Endothelial cell of umbilical vein (primary cell): Measurements from ENCODE around the gene PDCD2L. TPM values are rescaled to one million over a fixed set of nuclear protein-coding genes. Genes with fewer than 3 reads are reported as not detected.

Experiments used
- BruUV-seq: library from RNA; stranded (reverse); fragments of 400-500 nt; replicated peaks from 2 replicates; lab custom pipeline; 2021; lab: Mats Ljungman, UMichigan
- CTCF ChIA-PET: fragments of 300-600, 350-600 bp; sonication (Branson Sonifier 250); formaldehyde crosslinking; loops from one replicate; lab custom pipeline; 2021; ENCODE audit warnings: antibody characterized with exemption, inconsistent platforms; lab: Charles Lee
- POLR2A ChIA-PET: fragments of 300-600, 350-600 bp; sonication (Branson Sonifier 250); formaldehyde crosslinking; loops from one replicate; lab custom pipeline; 2021; ENCODE audit warnings: antibody characterized with exemption, inconsistent platforms; lab: Charles Lee
- DNase-seq: peaks from one replicate; pipeline ENCODE4 v3.0.0-alpha.2; 2011; ENCODE audit warnings: low read depth, low spot score
- FAIRE-seq: peaks from 2 replicates; lab custom pipeline; 2011; peaks lifted over from hg19 to GRCh38; lab: Jason Lieb, UNC
- H2AFZ ChIP-seq: 2 replicates; pipeline ENCODE4 v1.6.0; 2012; ENCODE audit warnings: low read depth, low read length, control low read depth, inconsistent platforms
- H3K27ac ChIP-seq: 2 replicates; pipeline ENCODE4 v1.5.1; 2011; ENCODE audit warnings: low read depth, mild to moderate bottlenecking, control low read depth, low read length, moderate library complexity; ENCODE audit not compliant: insufficient read depth
- H3K27me3 ChIP-seq, 2 experiments: 2 replicates each; pipeline versions ENCODE4 v1.6.0 to v1.6.1; 2011; ENCODE audit warnings: low read length in 2 of 2, mixed read lengths in 1 of 2; ENCODE audit not compliant: control insufficient read depth in 2 of 2, insufficient read depth in 2 of 2
- H3K36me3 ChIP-seq, 2 experiments: 2 replicates in 1 of 2; 3 replicates in 1 of 2; pipeline ENCODE4 v1.5.1; 2011; ENCODE audit warnings: low read length in 2 of 2, mild to moderate bottlenecking in 1 of 2, moderate library complexity in 1 of 2; ENCODE audit not compliant: control insufficient read depth in 2 of 2, insufficient read depth in 2 of 2; ENCODE audit errors: extremely low read depth in 1 of 2
- H3K4me1 ChIP-seq: 3 replicates; pipeline ENCODE4 v1.5.1; 2011; ENCODE audit warnings: mild to moderate bottlenecking, low read length; ENCODE audit not compliant: control insufficient read depth, insufficient read depth; ENCODE audit errors: extremely low read depth
- H3K4me2 ChIP-seq: 2 replicates; pipeline ENCODE4 v1.6.1; 2011; ENCODE audit warnings: low read length, control low read depth, mixed read lengths; ENCODE audit not compliant: insufficient read depth
- H3K4me3 ChIP-seq, 3 experiments: fragments of 200-600 bp in 1 of 3; sonication (generic), shearing (Covaris generic) in 1 of 3; replicated peaks in 1 of 3; 2 replicates each; pipeline ENCODE4 v1.5.1; 2011 to 2016; ENCODE audit warnings: control low read depth in 3 of 3, low read length in 3 of 3, mild to moderate bottlenecking in 2 of 3, inconsistent platforms in 1 of 3, low read depth in 1 of 3, moderate library complexity in 1 of 3; ENCODE audit not compliant: insufficient read depth in 1 of 3
- H3K79me2 ChIP-seq: 2 replicates; pipeline ENCODE4 v1.6.0; 2012; ENCODE audit warnings: low read length, inconsistent platforms; ENCODE audit not compliant: control insufficient read depth, insufficient read depth
- H3K9ac ChIP-seq: replicated peaks from 2 replicates; pipeline ENCODE3; 2011; ENCODE audit warnings: low read length, control low read depth; ENCODE audit not compliant: insufficient read depth; ENCODE audit errors: extremely low read depth
- H3K9me1 ChIP-seq: replicated peaks from 3 replicates; pipeline ENCODE4 v1.6.0; 2011; ENCODE audit warnings: mild to moderate bottlenecking, low read length; ENCODE audit not compliant: control insufficient read depth, insufficient read depth; ENCODE audit errors: extremely low read depth
- H3K9me3 ChIP-seq: replicated peaks from 2 replicates; pipeline ENCODE4 v1.5.1; 2012; ENCODE audit warnings: low read length, inconsistent platforms; ENCODE audit not compliant: control insufficient read depth, insufficient read depth
- H4K20me1 ChIP-seq: replicated peaks from 2 replicates; pipeline ENCODE3; 2011; ENCODE audit warnings: mild to moderate bottlenecking, low read length; ENCODE audit not compliant: control insufficient read depth, insufficient read depth; ENCODE audit errors: extremely low read depth
- EZH2 ChIP-seq: IDR thresholded peaks from 2 replicates; pipeline ENCODE4 v1.6.1; 2012; ENCODE audit warnings: borderline replicate concordance, low read depth, mild to moderate bottlenecking, moderate library complexity, low read length, inconsistent platforms; ENCODE audit not compliant: severe bottlenecking
- FOS ChIP-seq: IDR thresholded peaks from 2 replicates; pipeline ENCODE4 v1.6.1; 2011; ENCODE audit warnings: mild to moderate bottlenecking, low read length, moderate library complexity, borderline replicate concordance; ENCODE audit not compliant: insufficient read depth
- GATA2 ChIP-seq: IDR thresholded peaks from 2 replicates; pipeline ENCODE4 v1.7.0; 2011; ENCODE audit warnings: low read depth, mild to moderate bottlenecking, moderate library complexity, mixed read lengths, low read length; ENCODE audit not compliant: insufficient read length, insufficient read depth
- JUN ChIP-seq: IDR thresholded peaks from 2 replicates; pipeline ENCODE4 v1.6.1; 2011; ENCODE audit warnings: borderline replicate concordance, low read depth; ENCODE audit not compliant: insufficient read length, insufficient read depth
- MAX ChIP-seq: IDR thresholded peaks from 2 replicates; pipeline ENCODE4 v1.6.1; 2011; ENCODE audit not compliant: insufficient read depth, insufficient read length
- MYC ChIP-seq: IDR thresholded peaks from one replicate; pipeline ENCODE4 v1.6.1; 2011; ENCODE audit warnings: mild to moderate bottlenecking, low read depth, low read length
- POLR2A ChIP-seq: IDR thresholded peaks from 2 replicates; pipeline ENCODE4 v1.6.1; 2012; ENCODE audit warnings: low read depth, mild to moderate bottlenecking, control low read depth, low read length
- POLR2AphosphoS5 ChIP-seq: IDR thresholded peaks from 2 replicates; pipeline ENCODE4 v1.6.1; 2012; ENCODE audit warnings: low read depth, mild to moderate bottlenecking, control low read depth, low read length, moderate library complexity; ENCODE audit not compliant: insufficient read depth
- dilution Hi-C: fragments of 300-500 bp; cut with MboI; formaldehyde crosslinking; loops from one replicate; pipeline ENCODE4 v1.15.0; 2019; ENCODE audit warnings: low sequenced_read_pairs; ENCODE audit not compliant: extremely low pct_ligation_motif_present
- intact Hi-C: fragments of 100-400 bp; cut with micrococcal nuclease; formaldehyde crosslinking; loops from one replicate; pipeline ENCODE4 v1.10.0; 2022
- polyA plus RNA-seq, 4 experiments: library from polyadenylated mRNA; depleted of rRNA in 3 of 4; stranded (reverse) in 3 of 4; unstranded in 1 of 4; fragments of >200 nt; gene quantifications; 2 replicates each; pipeline versions ENCODE4 v1.2.1 to v1.2.3, GENCODE V29; 2011 to 2012; ENCODE audit warnings: missing spikeins in 1 of 4
- total RNA-seq: library from RNA; stranded (reverse); gene quantifications from 2 replicates; pipeline ENCODE4 v1.2.3, GENCODE V29; 2021
- TF ChIP-seq, protein P1 (sequence below), 2 donors: IDR thresholded peaks; 1 replicate in 1 of 2; 2 replicates in 1 of 2; pipeline ENCODE4 v1.5.1; 2011; ENCODE audit warnings: low read length in 2 of 2, mild to moderate bottlenecking in 2 of 2, moderate library complexity in 2 of 2, control low read depth in 1 of 2, inconsistent platforms in 1 of 2, low read depth in 1 of 2; ENCODE audit not compliant: insufficient read depth in 1 of 2; ENCODE audit errors: extremely low read depth in 1 of 2

Gene PDCD2L
- total and polyA plus RNA-seq, 2 donors (not counting 3 experiments of a cell fraction or from before 2014, with no cell fraction given): 12.4 to 20.3 TPM

- Histone ChIP-seq H3K79me2 (peaks cover 35% of the 10 kb centered on the region), H3K4me2 (no peak overlapping the region), H3K9me1 (no peaks in the 10 kb centered on the region), H3K9ac (no peak overlapping the region), H3K9me3 (no peaks in the 10 kb centered on the region), H2AFZ (no peak overlapping the region), H3K4me3 (no peak overlapping the region), H3K4me1 (peaks cover 8% of the 10 kb centered on the region), H3K27ac (no peak overlapping the region), H3K27me3 (no peaks in the 10 kb centered on the region), H4K20me1 (no peaks in the 10 kb centered on the region), H3K36me3 (peaks cover 6 to 23% of the 10 kb centered on the region in 2 experiments)
- ChIA-PET CTCF (no interaction called here), POLR2A (no interaction called here)
- intact Hi-C loops: no loop called here
- DNase-seq: no peak
- no peak for FAIRE-seq
- dilution Hi-C loops: no loop called here
- TF ChIP-seq, protein P1, sequence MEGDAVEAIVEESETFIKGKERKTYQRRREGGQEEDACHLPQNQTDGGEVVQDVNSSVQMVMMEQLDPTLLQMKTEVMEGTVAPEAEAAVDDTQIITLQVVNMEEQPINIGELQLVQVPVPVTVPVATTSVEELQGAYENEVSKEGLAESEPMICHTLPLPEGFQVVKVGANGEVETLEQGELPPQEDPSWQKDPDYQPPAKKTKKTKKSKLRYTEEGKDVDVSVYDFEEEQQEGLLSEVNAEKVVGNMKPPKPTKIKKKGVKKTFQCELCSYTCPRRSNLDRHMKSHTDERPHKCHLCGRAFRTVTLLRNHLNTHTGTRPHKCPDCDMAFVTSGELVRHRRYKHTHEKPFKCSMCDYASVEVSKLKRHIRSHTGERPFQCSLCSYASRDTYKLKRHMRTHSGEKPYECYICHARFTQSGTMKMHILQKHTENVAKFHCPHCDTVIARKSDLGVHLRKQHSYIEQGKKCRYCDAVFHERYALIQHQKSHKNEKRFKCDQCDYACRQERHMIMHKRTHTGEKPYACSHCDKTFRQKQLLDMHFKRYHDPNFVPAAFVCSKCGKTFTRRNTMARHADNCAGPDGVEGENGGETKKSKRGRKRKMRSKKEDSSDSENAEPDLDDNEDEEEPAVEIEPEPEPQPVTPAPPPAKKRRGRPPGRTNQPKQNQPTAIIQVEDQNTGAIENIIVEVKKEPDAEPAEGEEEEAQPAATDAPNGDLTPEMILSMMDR (IDR thresholded peaks at IDR 0.05; ENCODE audit: extremely low read depth in 1 of 2, insufficient read depth in 1 of 2, low read depth in 1 of 2, low read length in 2 of 2): no peak
- TF ChIP-seq MAX (no peak), JUN (no peak), EZH2 (no peak), GATA2 (no peak), POLR2A (no peak), FOS (no peak), POLR2AphosphoS5 (no peak), MYC (no peak)
- no TSS peak for BruUV-seq
These were observed 34.1 kb upstream of the PDCD2L start for GRCh38 chr19:34370117-34370516.
